ENCODE data around the gene HAPLN3. TPM values are rescaled to one million over a fixed set of nuclear protein-coding genes. Genes with fewer than 3 reads are reported as not detected.

The HAPLN3 gene
- total RNA-seq, 1 donor from 2014 or later = 78.2 TPM

DNA sequence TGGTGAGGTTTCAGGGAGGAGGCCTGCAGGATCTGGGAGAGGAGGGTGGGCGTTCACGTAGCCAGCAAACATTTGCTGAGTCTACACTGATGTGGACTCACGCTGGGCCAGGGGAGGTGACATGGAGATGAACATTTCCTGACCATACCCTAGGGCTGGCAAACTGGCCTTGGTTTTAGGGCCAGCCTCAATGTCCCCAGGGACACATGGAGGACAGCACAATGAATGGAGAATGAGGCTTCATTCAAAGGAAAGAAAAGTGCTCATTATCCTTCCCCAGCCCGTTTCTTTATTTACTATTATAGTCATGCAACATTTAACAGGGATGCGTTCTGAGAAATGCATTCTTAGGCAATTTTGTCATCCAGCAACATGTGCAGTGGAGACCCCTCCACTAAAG lies 65.3 kb downstream of the HAPLN3 start:
- Mint-ChIP-seq H3K4me1 (ENCODE audit: low read depth) (peaks cover 53% of the 10 kb centered on the region), H3K27ac (ENCODE audit: unreplicated experiment) (peak overlapping the region; percentile 62), H3K27me3 (ENCODE audit: low read depth) (no peaks in the 10 kb centered on the region), H3K36me3 (ENCODE audit: low read depth) (no peaks in the 10 kb centered on the region), H3K9me3 (ENCODE audit: low read depth) (no peaks in the 10 kb centered on the region), H3K4me3 (ENCODE audit: unreplicated experiment) (no peak overlapping the region)
- TF ChIP-seq, protein P1, sequence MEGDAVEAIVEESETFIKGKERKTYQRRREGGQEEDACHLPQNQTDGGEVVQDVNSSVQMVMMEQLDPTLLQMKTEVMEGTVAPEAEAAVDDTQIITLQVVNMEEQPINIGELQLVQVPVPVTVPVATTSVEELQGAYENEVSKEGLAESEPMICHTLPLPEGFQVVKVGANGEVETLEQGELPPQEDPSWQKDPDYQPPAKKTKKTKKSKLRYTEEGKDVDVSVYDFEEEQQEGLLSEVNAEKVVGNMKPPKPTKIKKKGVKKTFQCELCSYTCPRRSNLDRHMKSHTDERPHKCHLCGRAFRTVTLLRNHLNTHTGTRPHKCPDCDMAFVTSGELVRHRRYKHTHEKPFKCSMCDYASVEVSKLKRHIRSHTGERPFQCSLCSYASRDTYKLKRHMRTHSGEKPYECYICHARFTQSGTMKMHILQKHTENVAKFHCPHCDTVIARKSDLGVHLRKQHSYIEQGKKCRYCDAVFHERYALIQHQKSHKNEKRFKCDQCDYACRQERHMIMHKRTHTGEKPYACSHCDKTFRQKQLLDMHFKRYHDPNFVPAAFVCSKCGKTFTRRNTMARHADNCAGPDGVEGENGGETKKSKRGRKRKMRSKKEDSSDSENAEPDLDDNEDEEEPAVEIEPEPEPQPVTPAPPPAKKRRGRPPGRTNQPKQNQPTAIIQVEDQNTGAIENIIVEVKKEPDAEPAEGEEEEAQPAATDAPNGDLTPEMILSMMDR (IDR thresholded peaks at IDR 0.05) = no peak
- no peak for DNase-seq (ENCODE audit: low spot score)

DNA sequence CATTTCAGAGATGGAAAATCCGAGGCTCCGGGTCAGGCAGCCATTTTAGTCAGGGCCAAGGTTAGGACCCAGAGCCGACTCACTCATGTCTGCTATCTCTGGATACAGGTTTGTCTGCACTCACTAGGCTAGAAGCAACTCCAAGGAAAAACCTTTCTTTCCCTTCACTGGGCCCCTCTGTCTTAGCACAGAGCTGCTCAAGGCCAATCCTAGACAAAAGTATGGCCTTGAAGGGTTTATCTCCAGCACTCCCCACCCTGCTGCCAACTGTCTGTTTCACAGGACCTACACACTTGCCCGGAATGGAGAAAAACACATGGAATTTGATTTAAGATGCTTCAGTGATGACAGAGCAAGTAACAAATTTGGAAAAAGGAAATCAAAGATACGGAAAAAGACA lies 66.6 kb downstream of the HAPLN3 start:
- Mint-ChIP-seq H3K9me3 (ENCODE audit: low read depth) (no peaks in the 10 kb centered on the region), H3K36me3 (ENCODE audit: low read depth) (no peaks in the 10 kb centered on the region), H3K27ac (ENCODE audit: unreplicated experiment) (peak overlapping the region; percentile 0), H3K4me1 (ENCODE audit: low read depth) (peaks cover 50% of the 10 kb centered on the region), H3K27me3 (ENCODE audit: low read depth) (no peaks in the 10 kb centered on the region), H3K4me3 (ENCODE audit: unreplicated experiment) (no peak overlapping the region)
- TF ChIP-seq, protein P1 (IDR thresholded peaks at IDR 0.05) = no peak
- DNase-seq (ENCODE audit: low spot score) = no peak

Other genes starting within 250 kb of the HAPLN3 start
- gene ACAN, start 92.1 kb downstream of the HAPLN3 start, total RNA-seq = 21.5 to 176 TPM (median 171 TPM) in 3 replicates
- 154 to 305 TPM (median 287 TPM) in 3 replicates for gene MFGE8, start 17.8 kb upstream of the HAPLN3 start, total RNA-seq
- gene ABHD2, start 192.9 kb upstream of the HAPLN3 start, total RNA-seq = 50.0 to 58.5 TPM (median 50.5 TPM) in 3 replicates